Neural cell (in vitro differentiated cells): ENCODE data around the gene MTMR3. TPM values are rescaled to one million over a fixed set of nuclear protein-coding genes. Genes with fewer than 3 reads are reported as not detected.

ENCODE experiments used
- H2AFZ ChIP-seq: fragments of 200-600, 300-800 bp; sonication (generic), shearing (Covaris generic); 2 replicates; pipeline ENCODE4 v1.6.0; 2014; ENCODE audit warnings: low read depth, mild to moderate bottlenecking, antibody characterized with exemption, low read length, moderate library complexity
- H3F3A ChIP-seq: fragments of 200-600 bp; shearing (Covaris generic); 2 replicates; pipeline ENCODE4 v1.6.1; 2016; ENCODE audit warnings: mild to moderate bottlenecking, moderate library complexity, mixed read lengths, antibody characterized with exemption, low read length; ENCODE audit not compliant: insufficient read depth, poor library complexity, severe bottlenecking
- H3K27ac ChIP-seq: fragments of 200-600, 300-800 bp; sonication (generic), shearing (Covaris generic); 2 replicates; pipeline ENCODE4 v1.5.1; 2014; ENCODE audit warnings: mild to moderate bottlenecking, low read length, moderate library complexity
- H3K27me3 ChIP-seq: fragments of 300-800, 200-600 bp; sonication (generic), shearing (Covaris generic); 2 replicates; pipeline ENCODE4 v1.6.0; 2014; ENCODE audit warnings: mild to moderate bottlenecking, low read depth, low read length, moderate library complexity; ENCODE audit not compliant: insufficient read depth
- H3K36me3 ChIP-seq: fragments of 300-800, 200-600 bp; sonication (generic), shearing (Covaris generic); 2 replicates; pipeline ENCODE4 v1.5.1; 2014; ENCODE audit warnings: mild to moderate bottlenecking, antibody characterized with exemption, low read length, moderate library complexity; ENCODE audit not compliant: insufficient read depth
- H3K4me2 ChIP-seq: fragments of 300-800, 200-600 bp; sonication (generic), shearing (Covaris generic); 2 replicates; pipeline ENCODE4 v1.6.0; 2014; ENCODE audit warnings: mild to moderate bottlenecking, low read length
- H3K4me3 ChIP-seq: fragments of 300-800, 200-600 bp; sonication (generic), shearing (Covaris generic); 2 replicates; pipeline ENCODE4 v1.5.1; 2014; ENCODE audit warnings: mild to moderate bottlenecking, low read length, moderate library complexity
- H3K79me2 ChIP-seq: fragments of 200-600 bp; shearing (Covaris generic); replicated peaks from 2 replicates; pipeline ENCODE4 v1.6.0; 2014; ENCODE audit warnings: mild to moderate bottlenecking, low read length, moderate library complexity; ENCODE audit not compliant: insufficient read depth
- H3K9ac ChIP-seq: fragments of 300-800, 200-600 bp; sonication (generic), shearing (Covaris generic); 2 replicates; pipeline ENCODE4 v1.6.1; 2016; ENCODE audit warnings: mild to moderate bottlenecking, low read length, mixed read lengths
- H3K9me2 ChIP-seq: fragments of 200-600 bp; shearing (Covaris generic); 2 replicates; pipeline ENCODE4 v1.6.1; 2016; ENCODE audit warnings: mild to moderate bottlenecking, low read length, mixed read lengths; ENCODE audit not compliant: insufficient read depth
- H3K9me3 ChIP-seq: fragments of 200-600, 300-800 bp; sonication (generic), shearing (Covaris generic); 2 replicates; pipeline ENCODE4 v1.6.1; 2016; ENCODE audit warnings: mild to moderate bottlenecking, mixed run types, low read length, moderate library complexity, mixed read lengths
- H4K20me1 ChIP-seq: fragments of 200-600 bp; shearing (Covaris generic); 2 replicates; pipeline ENCODE4 v1.6.1; 2016; ENCODE audit warnings: mild to moderate bottlenecking, mixed run types; ENCODE audit not compliant: insufficient read depth
- CTCF ChIP-seq: fragments of 450-650 bp; IDR thresholded peaks from 2 replicates; pipeline ENCODE4 v1.5.1; 2014; ENCODE audit warnings: antibody characterized with exemption, mild to moderate bottlenecking, moderate library complexity; ENCODE audit not compliant: poor library complexity, severe bottlenecking
- EP300 ChIP-seq: fragments of 450-650 bp; conservative IDR thresholded peaks from 2 replicates; pipeline ENCODE4 v1.6.1; 2014; ENCODE audit warnings: antibody characterized with exemption, mild to moderate bottlenecking, moderate library complexity; ENCODE audit not compliant: poor library complexity, severe bottlenecking
- EZH2 ChIP-seq: fragments of 200-600, 300-800 bp; shearing (Covaris generic), sonication (generic); IDR thresholded peaks from 2 replicates; pipeline ENCODE4 v1.6.1; 2014; ENCODE audit warnings: antibody characterized with exemption, low read length, borderline replicate concordance, mild to moderate bottlenecking; ENCODE audit not compliant: insufficient read depth, poor library complexity, severe bottlenecking
- MXI1 ChIP-seq: fragments of 450-650 bp; conservative IDR thresholded peaks from 2 replicates; pipeline ENCODE4 v1.6.1; 2014; ENCODE audit warnings: antibody characterized with exemption, mild to moderate bottlenecking; ENCODE audit not compliant: poor library complexity, severe bottlenecking
- POLR2AphosphoS5 ChIP-seq: IDR thresholded peaks from 2 replicates; pipeline ENCODE4 v1.6.1; 2012
- RAD21 ChIP-seq: fragments of 450-650 bp; conservative IDR thresholded peaks from 2 replicates; pipeline ENCODE4 v1.6.1; 2014; ENCODE audit warnings: antibody characterized with exemption, mild to moderate bottlenecking, moderate library complexity
- REST ChIP-seq: IDR thresholded peaks from 2 replicates; pipeline ENCODE4 v1.6.1; 2012; ENCODE audit warnings: borderline replicate concordance
- SMC3 ChIP-seq: fragments of 450-650 bp; conservative IDR thresholded peaks from 2 replicates; pipeline ENCODE4 v1.6.1; 2014; ENCODE audit warnings: antibody characterized with exemption, mild to moderate bottlenecking, moderate library complexity; ENCODE audit not compliant: poor library complexity
- TAF1 ChIP-seq: IDR thresholded peaks from 2 replicates; pipeline ENCODE4 v1.6.1; 2012; ENCODE audit warnings: low read depth
- polyA plus RNA-seq: library from polyadenylated mRNA; depleted of rRNA; stranded (reverse); fragments of >200 nt; gene quantifications from 2 replicates; pipeline ENCODE4 v1.2.3, GENCODE V29; 2014

The MTMR3 gene
- polyA plus RNA-seq, 1 donor from 2014 or later = 46.7 TPM

GRCh38 chr22:29940526-29940925 is 57.6 kb downstream of the MTMR3 start:
- Histone ChIP-seq H3K36me3 (no peaks in the 10 kb centered on the region), H3K79me2 (peaks cover 72% of the 10 kb centered on the region), H3K4me2 (no peak overlapping the region), H3K9me3 (no peaks in the 10 kb centered on the region), H3K9me2 (no peaks in the 10 kb centered on the region), H3K9ac (no peak overlapping the region), H2AFZ (no peak overlapping the region), H3K4me3 (no peak overlapping the region), H3K27ac (no peak overlapping the region), H3F3A (no peaks in the 10 kb centered on the region), H3K27me3 (no peaks in the 10 kb centered on the region), H4K20me1 (no peaks in the 10 kb centered on the region)
- no peak for TF ChIP-seq MXI1
- TF ChIP-seq EP300 = no peak
- TF ChIP-seq POLR2AphosphoS5 = no peak
- no peak for TF ChIP-seq RAD21
- TF ChIP-seq TAF1 = no peak
- TF ChIP-seq EZH2 = no peak
- TF ChIP-seq SMC3 = no peak
- TF ChIP-seq REST = no peak
- TF ChIP-seq CTCF = no peak

GRCh38 chr22:29944339-29944738 is 61.4 kb downstream of the MTMR3 start:
- no peaks in the 10 kb centered on the region for H3K36me3 ChIP-seq
- no peak overlapping the region for H3K27ac ChIP-seq
- peaks cover 70% of the 10 kb centered on the region for H3K79me2 ChIP-seq
- no peaks in the 10 kb centered on the region for H3K27me3 ChIP-seq
- peaks cover 2% of the 10 kb centered on the region for H3F3A ChIP-seq
- H2AFZ ChIP-seq = no peak overlapping the region
- no peaks in the 10 kb centered on the region for H4K20me1 ChIP-seq
- no peak overlapping the region for H3K4me3 ChIP-seq
- H3K9me3 ChIP-seq = no peaks in the 10 kb centered on the region
- no peaks in the 10 kb centered on the region for H3K9me2 ChIP-seq
- H3K9ac ChIP-seq = no peak overlapping the region
- H3K4me2 ChIP-seq = no peak overlapping the region
- no peak for TF ChIP-seq CTCF
- no peak for TF ChIP-seq REST
- TF ChIP-seq TAF1 = no peak
- TF ChIP-seq RAD21 = no peak
- TF ChIP-seq SMC3 = no peak
- no peak for TF ChIP-seq POLR2AphosphoS5
- no peak for TF ChIP-seq EZH2
- TF ChIP-seq EP300 = no peak
- TF ChIP-seq MXI1 = no peak
